ENCODE measurements around the gene NRXN3.

- no peak for TF ChIP-seq CTCF (IDR thresholded peaks at IDR 0.05)
- TF ChIP-seq REST (IDR thresholded peaks at IDR 0.05; ENCODE audit: low read depth, low read length): no peak
- no peak for TF ChIP-seq SIN3A (IDR thresholded peaks at IDR 0.05; ENCODE audit: borderline replicate concordance, low read depth, low read length)
- no peak for TF ChIP-seq USF1 (IDR thresholded peaks at IDR 0.05; ENCODE audit: borderline replicate concordance, low read depth)
Observed at GRCh38 chr14:79516009-79516408, 1345.8 kb downstream of the NRXN3 start.

Measured in SK-N-SH (cell line).